Measurements from ENCODE around the gene RSU1.
A peak's percentile ranks its signal among the peaks of the same experiment; 100 is the strongest.

Gene RSU1

DNA sequence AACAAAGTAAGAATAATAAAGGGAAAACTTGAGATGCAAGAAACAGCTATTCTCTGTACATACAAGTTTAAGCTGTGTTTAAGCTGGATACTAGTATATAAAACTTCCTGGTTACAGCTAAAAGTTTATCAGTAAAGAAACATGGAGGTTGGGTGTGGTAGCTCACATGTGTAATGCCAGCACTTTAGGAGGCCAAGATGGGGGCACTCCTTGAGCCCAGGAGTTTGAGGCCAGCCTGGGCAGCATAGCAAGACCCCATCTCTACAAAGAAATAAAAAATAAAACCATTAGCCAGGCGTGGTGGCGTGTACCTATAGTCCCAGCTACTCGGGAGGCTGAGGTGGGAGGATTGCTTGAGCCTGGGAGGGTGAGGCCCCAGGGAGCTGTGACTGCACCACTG, 3.2 kb downstream of the RSU1 start:
- Histone ChIP-seq H3K27ac (no peak overlapping the region), H3K4me1 (peaks cover 4 to 61% (median 26%) of the 10 kb centered on the region in 4 donors), H3K4me3 (no peak overlapping the region), H3K27me3 (no peaks in the 10 kb centered on the region), H3K9me3 (no peaks in the 10 kb centered on the region), H3K36me3 (no peaks in the 10 kb centered on the region)
- TF ChIP-seq, protein P1, sequence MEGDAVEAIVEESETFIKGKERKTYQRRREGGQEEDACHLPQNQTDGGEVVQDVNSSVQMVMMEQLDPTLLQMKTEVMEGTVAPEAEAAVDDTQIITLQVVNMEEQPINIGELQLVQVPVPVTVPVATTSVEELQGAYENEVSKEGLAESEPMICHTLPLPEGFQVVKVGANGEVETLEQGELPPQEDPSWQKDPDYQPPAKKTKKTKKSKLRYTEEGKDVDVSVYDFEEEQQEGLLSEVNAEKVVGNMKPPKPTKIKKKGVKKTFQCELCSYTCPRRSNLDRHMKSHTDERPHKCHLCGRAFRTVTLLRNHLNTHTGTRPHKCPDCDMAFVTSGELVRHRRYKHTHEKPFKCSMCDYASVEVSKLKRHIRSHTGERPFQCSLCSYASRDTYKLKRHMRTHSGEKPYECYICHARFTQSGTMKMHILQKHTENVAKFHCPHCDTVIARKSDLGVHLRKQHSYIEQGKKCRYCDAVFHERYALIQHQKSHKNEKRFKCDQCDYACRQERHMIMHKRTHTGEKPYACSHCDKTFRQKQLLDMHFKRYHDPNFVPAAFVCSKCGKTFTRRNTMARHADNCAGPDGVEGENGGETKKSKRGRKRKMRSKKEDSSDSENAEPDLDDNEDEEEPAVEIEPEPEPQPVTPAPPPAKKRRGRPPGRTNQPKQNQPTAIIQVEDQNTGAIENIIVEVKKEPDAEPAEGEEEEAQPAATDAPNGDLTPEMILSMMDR (IDR thresholded peaks at IDR 0.05) = no peak
- no peak for DNase-seq
- intact Hi-C loops (cut with DNase I; ENCODE audit: low total_unique reads) = no loop called here

DNA sequence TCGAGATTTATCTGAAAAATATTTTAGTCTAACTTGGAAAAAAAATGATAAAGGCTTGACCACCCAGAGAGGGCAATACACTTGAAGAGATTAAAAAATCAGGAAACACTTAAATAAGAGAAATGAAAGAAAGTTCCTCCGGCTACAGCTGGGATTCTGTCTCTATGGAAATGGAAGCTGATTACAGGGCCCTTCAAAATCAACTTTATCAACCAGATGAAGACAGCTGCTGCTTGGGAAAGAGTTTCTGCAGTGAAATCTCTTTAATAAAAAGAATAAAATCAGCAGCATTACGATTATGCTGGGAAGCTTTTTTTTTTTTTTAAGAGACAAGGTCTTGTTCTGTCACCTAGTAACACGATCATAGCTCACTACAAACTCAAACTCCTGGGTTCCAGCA, 4.5 kb downstream of the RSU1 start:
- Histone ChIP-seq H3K27me3 (no peaks in the 10 kb centered on the region), H3K27ac (no peak overlapping the region), H3K4me3 (no peak overlapping the region), H3K4me1 (peaks cover 4 to 52% (median 23%) of the 10 kb centered on the region in 4 donors), H3K9me3 (no peaks in the 10 kb centered on the region), H3K36me3 (no peaks in the 10 kb centered on the region)
- no peak for DNase-seq
- intact Hi-C loops (cut with DNase I; ENCODE audit: low total_unique reads) = no loop called here
- TF ChIP-seq, protein P1 (IDR thresholded peaks at IDR 0.05) = no peak

DNA sequence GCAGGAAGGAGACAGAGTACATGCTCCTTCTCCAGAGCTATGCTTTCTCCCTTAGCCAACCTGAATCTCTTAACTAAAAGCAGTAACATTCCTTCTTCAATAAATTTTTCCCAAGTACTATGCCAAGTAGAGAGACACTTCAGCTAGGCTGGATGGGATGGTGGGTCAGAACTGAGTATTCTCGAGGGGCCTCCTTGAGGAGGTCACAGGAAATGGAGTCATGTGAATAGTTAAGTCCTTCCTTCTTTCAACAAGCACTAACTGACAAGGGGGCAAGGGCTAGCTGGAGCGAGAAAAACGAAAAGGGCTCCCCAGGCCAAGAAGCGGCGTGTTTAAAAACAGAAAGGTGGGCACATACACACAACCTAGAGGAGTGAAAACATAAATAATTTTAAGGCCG, 5.5 kb downstream of the RSU1 start:
- Histone ChIP-seq H3K27me3 (no peaks in the 10 kb centered on the region), H3K36me3 (peaks cover 0 to 4% (median 0%) of the 10 kb centered on the region in 3 donors), H3K27ac (no peak overlapping the region), H3K4me1 (peaks cover 0 to 52% (median 23%) of the 10 kb centered on the region in 4 donors), H3K4me3 (no peak overlapping the region), H3K9me3 (no peaks in the 10 kb centered on the region)
- DNase-seq = no peak
- TF ChIP-seq, protein P1 (IDR thresholded peaks at IDR 0.05) = no peak
- intact Hi-C loops (cut with DNase I; ENCODE audit: low total_unique reads) = no loop called here

DNA sequence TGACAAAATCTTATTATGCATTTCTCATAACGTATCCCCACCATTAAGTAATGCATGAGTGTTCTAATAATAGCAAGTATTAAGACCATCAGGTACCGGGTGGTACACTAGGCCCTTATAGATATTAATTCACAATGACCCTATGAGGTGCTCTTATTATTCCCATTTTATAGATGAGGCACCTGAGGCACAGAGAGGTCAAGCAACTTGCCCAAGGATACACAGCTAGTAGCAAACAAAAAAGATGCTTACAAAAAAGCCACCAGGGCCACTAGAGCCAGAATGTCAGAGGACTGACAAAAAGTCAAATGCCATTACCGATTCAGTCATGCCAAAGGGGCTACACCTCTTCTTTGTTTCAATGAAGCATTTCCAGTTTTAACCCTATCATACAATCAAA, 5.9 kb downstream of the RSU1 start:
- DNase-seq = no peak

DNA sequence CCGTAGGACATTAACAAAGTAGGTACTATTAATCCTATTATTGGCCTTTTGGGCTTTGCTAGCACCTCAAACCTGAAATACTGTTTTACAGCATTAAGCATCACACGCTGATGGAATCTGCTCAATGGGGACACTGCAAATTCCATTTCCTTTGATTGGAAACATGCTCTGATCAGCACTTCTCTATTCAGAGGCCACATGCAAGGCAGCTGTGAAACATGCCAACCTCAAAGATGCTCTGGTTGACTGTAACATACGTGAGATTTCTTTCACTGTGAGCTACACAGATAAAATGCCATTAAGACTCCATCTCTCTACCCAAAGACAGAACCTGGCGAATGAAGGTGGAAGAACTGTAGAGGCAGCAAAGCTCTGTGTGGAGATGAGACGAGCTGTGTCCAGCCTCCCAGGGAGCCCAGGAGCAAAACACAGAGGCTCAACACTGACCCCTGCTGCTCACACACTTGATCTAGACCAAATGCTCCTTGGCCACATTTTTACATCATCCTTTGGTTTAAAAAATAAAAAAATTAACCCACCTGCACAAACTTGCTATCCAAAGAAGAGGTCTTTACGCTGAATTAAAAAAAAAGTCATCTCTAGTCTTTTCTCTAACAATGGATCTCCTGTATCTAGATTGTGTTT, 8.0 kb downstream of the RSU1 start:
- TF ChIP-seq, protein P1 (IDR thresholded peaks at IDR 0.05) = peak; percentile 33 to 45
- Histone ChIP-seq H3K27me3 (no peaks in the 10 kb centered on the region), H3K9me3 (no peaks in the 10 kb centered on the region), H3K27ac (no peak overlapping the region), H3K36me3 (peaks cover 0 to 6% (median 0%) of the 10 kb centered on the region in 3 donors), H3K4me3 (no peak overlapping the region), H3K4me1 (peaks cover 0 to 32% (median 2%) of the 10 kb centered on the region in 4 donors)
- DNase-seq = no peak
- intact Hi-C loops (cut with DNase I; ENCODE audit: low total_unique reads) = no loop called here

More for the DNA sequence above, 5.9 kb downstream of the RSU1 start:
- no peaks in the 10 kb centered on the region for H3K9me3 ChIP-seq
- peaks cover 0 to 6% (median 0%) of the 10 kb centered on the region in 3 donors for H3K36me3 ChIP-seq
- intact Hi-C loops (cut with DNase I; ENCODE audit: low total_unique reads) = no loop called here
- H3K27me3 ChIP-seq = no peaks in the 10 kb centered on the region
- peaks cover 0 to 48% (median 20%) of the 10 kb centered on the region in 4 donors for H3K4me1 ChIP-seq
- no peak overlapping the region for H3K4me3 ChIP-seq
- H3K27ac ChIP-seq = no peak overlapping the region
- TF ChIP-seq, protein P1 (IDR thresholded peaks at IDR 0.05) = no peak

Measured in tibial artery (tissue), 4 donors.